Astrocyte of the cerebellum (primary cell): ENCODE measurements around the gene RPL36.

Experiments
- DNase-seq: peaks from one replicate; pipeline ENCODE4 v3.0.0-alpha.2; 2011; ENCODE audit warnings: low read depth
- H3K4me3 ChIP-seq: 2 replicates; pipeline ENCODE4 v1.5.1; 2011; ENCODE audit warnings: mild to moderate bottlenecking, low read depth, low read length, moderate library complexity
- in situ Hi-C: cut with HindIII; loops from 2 replicates; pipeline ENCODE4 v1.10.0; 2017; ENCODE audit warnings: low sequenced_read_pairs
- TF ChIP-seq, protein P1 (sequence below): IDR thresholded peaks from 2 replicates; pipeline ENCODE4 v1.5.1; 2012; ENCODE audit warnings: low read length, low read depth, moderate library complexity, mild to moderate bottlenecking; ENCODE audit errors: missing control alignments

The RPL36 gene

DNA sequence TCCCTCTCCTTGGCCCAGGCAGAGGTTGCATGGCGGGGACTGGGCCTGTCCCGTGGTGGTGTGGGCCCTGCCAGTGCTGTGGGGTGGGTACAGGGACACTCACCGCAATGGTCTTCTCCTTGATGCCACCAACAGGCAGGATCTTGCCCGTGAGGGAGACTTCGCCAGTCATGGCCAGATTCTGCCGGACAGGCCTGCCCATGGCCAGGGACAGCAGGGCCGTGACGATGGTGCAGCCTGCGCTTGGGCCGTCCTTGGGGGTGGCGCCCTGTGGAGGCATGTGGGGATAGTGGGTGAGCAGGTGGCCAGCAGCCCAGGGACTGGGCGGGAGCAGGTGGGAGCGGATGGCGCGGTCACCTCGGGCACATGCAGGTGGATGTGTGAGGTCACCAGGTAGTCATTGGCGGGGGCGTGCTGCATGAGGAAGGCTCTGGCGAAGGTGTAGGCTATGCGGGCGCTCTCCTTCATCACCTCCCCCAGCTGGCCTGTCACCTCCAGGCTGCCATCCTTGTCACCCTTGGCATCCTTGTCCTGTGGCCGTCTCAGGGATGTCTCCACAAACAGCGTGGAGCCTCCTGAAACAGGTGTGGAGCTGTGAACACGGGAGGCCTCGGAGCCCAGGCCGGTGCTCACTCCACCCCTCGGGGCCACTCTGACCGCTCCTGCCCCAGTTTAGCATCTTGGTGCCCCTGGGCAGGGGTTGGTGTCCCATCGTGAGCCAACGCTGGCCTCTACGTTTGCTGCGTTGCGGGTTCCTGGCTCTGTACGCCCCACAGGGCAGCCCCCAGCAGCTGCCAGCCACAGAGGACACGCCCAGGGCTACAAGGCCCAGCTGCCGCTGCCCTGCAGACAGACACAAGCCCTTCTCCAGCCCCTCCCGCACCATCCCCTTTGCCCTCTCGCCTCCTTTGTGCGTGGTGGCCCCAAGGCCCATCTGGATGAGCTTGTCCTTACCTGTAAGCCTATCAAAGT is 3.4 kb downstream of the RPL36 start:
- in situ Hi-C loops, result no loop called here
- DNase-seq, result no peak
- no peak overlapping the region for H3K4me3 ChIP-seq
- TF ChIP-seq, protein P1, sequence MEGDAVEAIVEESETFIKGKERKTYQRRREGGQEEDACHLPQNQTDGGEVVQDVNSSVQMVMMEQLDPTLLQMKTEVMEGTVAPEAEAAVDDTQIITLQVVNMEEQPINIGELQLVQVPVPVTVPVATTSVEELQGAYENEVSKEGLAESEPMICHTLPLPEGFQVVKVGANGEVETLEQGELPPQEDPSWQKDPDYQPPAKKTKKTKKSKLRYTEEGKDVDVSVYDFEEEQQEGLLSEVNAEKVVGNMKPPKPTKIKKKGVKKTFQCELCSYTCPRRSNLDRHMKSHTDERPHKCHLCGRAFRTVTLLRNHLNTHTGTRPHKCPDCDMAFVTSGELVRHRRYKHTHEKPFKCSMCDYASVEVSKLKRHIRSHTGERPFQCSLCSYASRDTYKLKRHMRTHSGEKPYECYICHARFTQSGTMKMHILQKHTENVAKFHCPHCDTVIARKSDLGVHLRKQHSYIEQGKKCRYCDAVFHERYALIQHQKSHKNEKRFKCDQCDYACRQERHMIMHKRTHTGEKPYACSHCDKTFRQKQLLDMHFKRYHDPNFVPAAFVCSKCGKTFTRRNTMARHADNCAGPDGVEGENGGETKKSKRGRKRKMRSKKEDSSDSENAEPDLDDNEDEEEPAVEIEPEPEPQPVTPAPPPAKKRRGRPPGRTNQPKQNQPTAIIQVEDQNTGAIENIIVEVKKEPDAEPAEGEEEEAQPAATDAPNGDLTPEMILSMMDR, result no peak

- DNase-seq, result no peak
- TF ChIP-seq, protein P1, result no peak
- no peak overlapping the region for H3K4me3 ChIP-seq
- in situ Hi-C loops, result no loop called here
Observed at GRCh38 chr19:5694167-5694955, 4.3 kb downstream of the RPL36 start.

DNA sequence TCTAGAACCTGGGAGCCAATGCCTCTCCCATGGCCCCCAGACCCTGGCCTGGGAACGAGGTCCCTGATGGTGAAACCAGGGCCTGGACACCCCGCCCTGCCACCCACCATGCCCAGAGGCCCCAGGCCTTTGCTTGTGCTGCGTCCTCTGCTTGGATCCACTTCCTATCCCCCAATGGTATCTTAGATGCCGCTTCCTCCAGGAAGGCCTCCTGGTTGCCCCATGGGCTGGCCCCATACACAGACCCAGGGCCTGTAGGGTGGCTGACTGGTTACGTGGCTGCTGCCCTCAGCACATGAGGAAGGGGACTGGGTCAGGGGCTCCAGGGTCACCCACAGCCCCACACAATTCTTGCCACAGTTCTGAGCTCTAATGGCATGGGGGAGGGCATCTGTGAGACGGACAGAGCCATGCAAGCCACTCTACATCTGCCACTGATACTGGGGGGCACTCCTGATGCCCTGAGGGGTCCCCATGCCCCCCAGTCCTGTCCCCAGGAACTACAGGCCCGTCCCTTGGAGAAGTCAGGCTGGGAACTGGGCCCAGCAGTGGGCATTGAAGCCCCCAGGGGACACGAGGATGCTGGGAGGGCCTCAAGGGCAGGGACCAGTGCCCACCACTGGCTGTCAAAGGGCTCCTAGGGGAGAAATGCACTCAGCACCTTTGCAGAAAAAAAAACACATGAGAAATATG is 5.0 kb downstream of the RPL36 start:
- H3K4me3 ChIP-seq, result no peak overlapping the region
- TF ChIP-seq, protein P1, result no peak
- in situ Hi-C loops, result no loop called here
- DNase-seq, result no peak

DNA sequence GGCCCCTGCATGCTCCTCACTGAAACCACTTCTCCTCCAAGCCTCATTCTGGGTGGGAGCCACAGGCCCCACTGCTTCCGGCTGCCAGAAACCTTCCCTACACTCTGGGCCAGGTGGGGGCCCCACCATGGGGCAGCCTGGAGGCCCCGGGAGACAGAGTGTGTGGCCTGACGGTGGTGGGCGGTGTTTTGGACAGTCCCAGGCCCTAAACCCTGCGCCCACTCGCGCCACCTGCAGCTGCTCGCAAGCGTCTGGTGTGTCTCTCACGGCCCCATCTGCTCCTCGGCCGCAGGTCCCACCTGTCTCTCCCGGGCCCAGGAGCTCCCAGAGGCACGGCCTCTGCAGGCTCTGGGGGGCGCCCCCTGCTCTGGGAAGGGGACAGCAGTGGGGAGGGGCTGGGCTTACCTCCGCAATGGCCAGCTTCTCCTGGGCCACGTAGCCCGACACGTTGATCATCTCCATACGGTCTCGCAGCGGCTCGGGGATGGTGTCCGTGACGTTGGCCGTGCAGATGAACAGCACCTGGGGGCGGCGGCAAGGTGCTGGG is 5.6 kb downstream of the RPL36 start:
- in situ Hi-C loops, result no loop called here
- TF ChIP-seq, protein P1, result no peak
- no peak for DNase-seq
- H3K4me3 ChIP-seq, result no peak overlapping the region

GRCh38 chr19:5696196-5697021 is 6.3 kb downstream of the RPL36 start:
- TF ChIP-seq, protein P1, result no peak
- in situ Hi-C loops, result no loop called here
- DNase-seq, result no peak
- no peak overlapping the region for H3K4me3 ChIP-seq
